Keratinocyte (primary cell): ENCODE measurements around the gene FER1L5.

ENCODE experiments used
- CTCF ChIP-seq, 3 experiments: IDR thresholded peaks in 1 of 3; conservative IDR thresholded peaks in 1 of 3; optimal IDR thresholded peaks in 1 of 3; 2 replicates in 2 of 3; 3 replicates in 1 of 3; pipeline versions ENCODE3 to v1.5.1; 2011; ENCODE audit warnings: low read length in 3 of 3, mild to moderate bottlenecking in 3 of 3, moderate library complexity in 2 of 3, control low read depth in 1 of 3, inconsistent platforms in 1 of 3; ENCODE audit not compliant: insufficient read depth in 2 of 3; ENCODE audit errors: extremely low read depth in 1 of 3
- EZH2 ChIP-seq: IDR thresholded peaks from one replicate; pipeline ENCODE4 v1.6.1; 2012; ENCODE audit warnings: inconsistent platforms, mild to moderate bottlenecking, low read length, moderate library complexity

- TF ChIP-seq CTCF (optimal IDR thresholded peaks at IDR 0.05 in 1 of 3, IDR thresholded peaks at IDR 0.05 in 1 of 3, conservative IDR thresholded peaks at IDR 0.05 in 1 of 3; ENCODE audit: extremely low read depth in 1 of 3, insufficient read depth in 2 of 3, low read length in 3 of 3): no peak
- no peak for TF ChIP-seq EZH2
These were observed 19.4 kb upstream of the FER1L5 start for GRCh38 chr2:96623116-96623515.
